ENCODE data around the gene LAMTOR4. TPM values are rescaled to one million over a fixed set of nuclear protein-coding genes. Genes with fewer than 3 reads are reported as not detected.

The LAMTOR4 gene
- total RNA-seq, 4 donors from 2014 or later: 97.6 to 141 (median 127) TPM

DNA sequence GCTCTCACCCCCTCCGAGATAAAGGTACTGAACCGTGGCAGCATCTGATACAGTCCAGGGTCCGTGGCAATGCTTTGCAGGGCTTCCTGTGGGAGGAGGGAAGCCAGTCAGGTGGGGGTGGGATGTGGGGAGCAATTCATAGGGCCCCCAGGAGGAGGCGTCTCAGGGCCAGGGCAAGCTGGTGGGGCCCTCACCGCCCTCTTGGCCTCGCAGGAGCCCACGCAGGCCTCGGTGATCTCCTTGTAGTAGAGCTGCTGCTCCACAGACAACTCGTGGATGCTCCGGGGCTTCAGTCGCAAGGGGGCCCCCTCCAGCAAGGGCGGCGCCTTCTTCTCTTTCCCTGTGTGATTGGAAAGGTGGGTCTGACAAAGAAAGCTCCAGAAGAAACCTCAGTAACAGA is 36.8 kb upstream of the LAMTOR4 start:
- no peak overlapping the region for H3K27ac ChIP-seq
- ATAC-seq (no peak), DNase-seq (no peak)
- no peaks in the 10 kb centered on the region for H3K9me3 ChIP-seq
- intact Hi-C loops (cut with DNase I; ENCODE audit: low total_unique reads) (no loop called here), in situ Hi-C loops (cut with MboI; ENCODE audit: low sequenced_read_pairs in 4 of 4) (no loop called here)
- H3K27me3 ChIP-seq: no peaks in the 10 kb centered on the region
- TF ChIP-seq, protein P1, sequence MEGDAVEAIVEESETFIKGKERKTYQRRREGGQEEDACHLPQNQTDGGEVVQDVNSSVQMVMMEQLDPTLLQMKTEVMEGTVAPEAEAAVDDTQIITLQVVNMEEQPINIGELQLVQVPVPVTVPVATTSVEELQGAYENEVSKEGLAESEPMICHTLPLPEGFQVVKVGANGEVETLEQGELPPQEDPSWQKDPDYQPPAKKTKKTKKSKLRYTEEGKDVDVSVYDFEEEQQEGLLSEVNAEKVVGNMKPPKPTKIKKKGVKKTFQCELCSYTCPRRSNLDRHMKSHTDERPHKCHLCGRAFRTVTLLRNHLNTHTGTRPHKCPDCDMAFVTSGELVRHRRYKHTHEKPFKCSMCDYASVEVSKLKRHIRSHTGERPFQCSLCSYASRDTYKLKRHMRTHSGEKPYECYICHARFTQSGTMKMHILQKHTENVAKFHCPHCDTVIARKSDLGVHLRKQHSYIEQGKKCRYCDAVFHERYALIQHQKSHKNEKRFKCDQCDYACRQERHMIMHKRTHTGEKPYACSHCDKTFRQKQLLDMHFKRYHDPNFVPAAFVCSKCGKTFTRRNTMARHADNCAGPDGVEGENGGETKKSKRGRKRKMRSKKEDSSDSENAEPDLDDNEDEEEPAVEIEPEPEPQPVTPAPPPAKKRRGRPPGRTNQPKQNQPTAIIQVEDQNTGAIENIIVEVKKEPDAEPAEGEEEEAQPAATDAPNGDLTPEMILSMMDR (IDR thresholded peaks at IDR 0.05 in 4 of 5, conservative IDR thresholded peaks at IDR 0.05 in 1 of 5): no peak
- no peak for TF ChIP-seq POLR2A (IDR thresholded peaks at IDR 0.05)
- H3K4me1 ChIP-seq: no peaks in the 10 kb centered on the region
- peaks cover 0 to 73% of the 10 kb centered on the region in 2 donors for H3K36me3 ChIP-seq
- H3K4me3 ChIP-seq: no peak overlapping the region

GRCh38 chr7:100115026-100115425 is 33.7 kb upstream of the LAMTOR4 start:
- Histone ChIP-seq H3K27me3 (no peaks in the 10 kb centered on the region), H3K36me3 (peaks cover 0 to 42% of the 10 kb centered on the region in 2 donors), H3K4me3 (no peak overlapping the region), H3K4me1 (peaks cover 9% of the 10 kb centered on the region in 2 donors), H3K27ac (no peak overlapping the region), H3K9me3 (no peaks in the 10 kb centered on the region)
- no peak for TF ChIP-seq POLR2A (IDR thresholded peaks at IDR 0.05)
- TF ChIP-seq, protein P1 (IDR thresholded peaks at IDR 0.05 in 4 of 5, conservative IDR thresholded peaks at IDR 0.05 in 1 of 5): no peak
- intact Hi-C loops (cut with DNase I; ENCODE audit: low total_unique reads): no loop called here
- ATAC-seq (no peak), DNase-seq (no peak)
- in situ Hi-C loops (cut with MboI; ENCODE audit: low sequenced_read_pairs in 4 of 4): no loop called here

DNA sequence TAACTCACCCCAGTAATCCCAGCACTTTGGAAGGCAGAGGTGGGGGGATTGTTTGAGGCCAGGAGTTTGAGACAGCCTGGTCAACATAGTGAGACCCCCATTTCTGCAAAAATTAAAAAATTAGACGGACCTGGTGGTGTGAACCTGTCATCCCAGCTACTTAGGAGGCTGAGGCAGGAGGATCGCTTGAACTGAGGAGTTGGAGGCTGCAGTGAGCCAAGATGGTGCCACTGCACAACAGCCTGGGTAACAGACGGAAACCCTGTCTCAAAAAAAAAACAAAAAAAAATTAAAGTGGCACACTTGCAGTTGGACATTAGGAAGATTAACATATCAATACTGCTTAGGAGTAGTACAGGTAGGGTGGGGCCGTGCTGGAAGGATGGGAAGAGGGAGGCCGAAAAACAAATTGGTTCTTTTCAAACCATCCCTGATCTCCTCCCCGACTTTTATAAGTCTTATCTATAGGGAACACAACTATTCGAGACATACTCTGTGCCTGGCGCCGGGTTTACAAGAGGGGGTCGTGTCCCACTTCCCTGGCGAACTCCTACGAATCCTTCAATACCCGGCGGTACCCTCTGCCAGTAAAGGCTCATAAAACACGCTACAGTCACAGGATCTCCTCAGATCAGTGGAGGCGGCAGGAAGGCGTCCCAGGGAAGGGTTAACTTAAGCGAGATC is 30.2 kb upstream of the LAMTOR4 start:
- DNase-seq: no peak
- peak overlapping the region; percentile 80 to 94 (median 88) for H3K4me3 ChIP-seq
- no peak for ATAC-seq
- no peaks in the 10 kb centered on the region for H3K27me3 ChIP-seq
- peaks cover 0 to 9% of the 10 kb centered on the region in 2 donors for H3K36me3 ChIP-seq
- in situ Hi-C loops (cut with MboI; ENCODE audit: low sequenced_read_pairs in 4 of 4) (no loop called here), intact Hi-C loops (cut with DNase I; ENCODE audit: low total_unique reads) (loop anchor here (1.0 kb wide), 3 partner anchors 9 to 30 kb away; partner anchors contain the start of genes AP4M1, LAMTOR4 and MCM7)
- no peak for TF ChIP-seq POLR2A (IDR thresholded peaks at IDR 0.05)
- TF ChIP-seq, protein P1 (IDR thresholded peaks at IDR 0.05 in 4 of 5, conservative IDR thresholded peaks at IDR 0.05 in 1 of 5): no peak
- no peaks in the 10 kb centered on the region for H3K9me3 ChIP-seq
- peak overlapping the region; percentile 86 to 90 (median 87) for H3K27ac ChIP-seq
- H3K4me1 ChIP-seq: peaks cover 17% of the 10 kb centered on the region in 2 donors

DNA sequence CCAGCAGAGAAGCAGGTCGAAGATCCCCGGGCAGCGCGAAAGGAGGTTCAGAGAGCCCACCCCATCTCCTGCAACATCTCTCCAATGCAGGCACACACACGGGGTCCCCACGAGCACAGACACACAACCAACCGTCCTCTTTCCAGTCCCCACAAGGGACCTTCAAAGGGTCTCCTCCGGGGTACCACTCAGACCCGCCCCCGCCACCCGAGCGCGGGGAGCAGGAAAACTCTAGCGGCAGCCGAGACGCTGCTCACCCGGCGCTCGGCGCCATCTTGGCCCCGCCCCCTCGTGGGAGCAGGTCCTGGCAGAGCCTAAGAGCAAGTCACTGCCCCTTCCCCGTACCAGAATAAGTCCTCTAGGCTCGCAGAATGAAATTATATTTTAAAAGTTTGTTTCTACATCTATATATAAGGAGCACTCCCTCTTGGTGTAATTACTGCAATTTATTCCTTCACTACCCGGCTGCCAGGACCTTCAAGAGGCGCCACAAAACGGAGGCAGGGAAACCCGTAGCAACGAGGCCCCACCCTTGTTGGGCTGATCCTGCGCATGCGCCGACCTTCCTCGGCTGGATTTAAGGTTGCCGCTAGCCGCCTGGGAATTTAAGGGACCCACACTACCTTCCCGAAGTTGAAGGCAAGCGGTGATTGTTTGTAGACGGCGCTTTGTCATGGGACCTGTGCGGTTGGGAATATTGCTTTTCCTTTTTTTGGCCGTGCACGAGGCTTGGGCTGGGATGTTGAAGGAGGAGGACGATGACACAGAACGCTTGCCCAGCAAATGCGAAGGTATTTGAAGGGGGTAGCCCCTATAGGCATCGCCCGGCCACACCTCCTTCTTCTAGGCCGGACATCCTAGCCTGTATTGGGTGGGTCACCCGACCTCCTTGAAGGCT is 29.4 kb upstream of the LAMTOR4 start, which contains the start of the genes CNPY4 and TAF6:
Gene CNPY4 (plus strand): TSS at position 563 of the 898 bp plus-strand sequence. CDS start 111 bp downstream, at position 674.
Gene TAF6 (minus strand): TSS at position 287 of the 898 bp plus-strand sequence. CDS start 5,149 bp downstream, outside the sequence.
- Histone ChIP-seq H3K27me3 (no peaks in the 10 kb centered on the region), H3K27ac (peak within 1 kb of the TSS; percentile 86 to 90 (median 87)), H3K36me3 (peaks cover 0 to under 1% of the 10 kb centered on the region in 2 donors), H3K9me3 (no peaks in the 10 kb centered on the region), H3K4me3 (peak within 1 kb of the TSS; percentile 80 to 94 (median 88)), H3K4me1 (peaks cover 17% of the 10 kb centered on the region in 2 donors)
- DNase-seq (peak; percentile 92 to 95), ATAC-seq (peak; percentile 98 to 99)
- in situ Hi-C loops (cut with MboI; ENCODE audit: low sequenced_read_pairs in 4 of 4) (no loop called here), intact Hi-C loops (cut with DNase I; ENCODE audit: low total_unique reads) (loop anchor here (1.0 kb wide), 3 partner anchors 8 to 29 kb away; partner anchors contain the start of genes AP4M1, LAMTOR4 and MCM7)
- TF ChIP-seq, protein P1 (IDR thresholded peaks at IDR 0.05 in 4 of 5, conservative IDR thresholded peaks at IDR 0.05 in 1 of 5): peak in 1 of 5 experiments; percentile 17
- peak; percentile 39 to 48 for TF ChIP-seq POLR2A (IDR thresholded peaks at IDR 0.05)
